T-helper 2 cell treated with Interferon-gamma antibody and Interleukin-4, amounts not matched to agents 5 μg/mL and 100 μg/mL, for 36 hours (primary cell): ENCODE results near the gene NUP50.
A peak's percentile ranks its signal among the peaks of the same experiment; 100 is the strongest.
"Not testable (repeated sequence)": the region's sequence is repeated elsewhere in the genome, so short reads cannot be mapped to it uniquely, and the experiment has no call there.

Source experiments
- DNase-seq: peaks from one replicate; pipeline ENCODE4 v3.0.0; 2021; ENCODE audit warnings: low spot score
- H3K27ac Mint-ChIP-seq: one replicate; pipeline ENCODE4 v1.8.0; 2021; ENCODE audit warnings: mild to moderate bottlenecking, mixed read lengths
- H3K27me3 Mint-ChIP-seq: one replicate; pipeline ENCODE4 v1.8.0; 2021; ENCODE audit warnings: low read depth, mixed read lengths
- H3K36me3 Mint-ChIP-seq: one replicate; pipeline ENCODE4 v1.8.0; 2021; ENCODE audit warnings: low read depth, mixed read lengths
- H3K4me1 Mint-ChIP-seq: one replicate; pipeline ENCODE4 v1.8.0; 2021; ENCODE audit warnings: low read depth, mixed read lengths
- H3K4me3 Mint-ChIP-seq: one replicate; pipeline ENCODE4 v1.8.0; 2022; ENCODE audit warnings: mild to moderate bottlenecking, moderate library complexity, mixed read lengths
- H3K9me3 Mint-ChIP-seq: one replicate; pipeline ENCODE4 v1.8.0; 2021; ENCODE audit warnings: mixed read lengths

NUP50 gene

GRCh38 chr22:45171830-45172229, 8.1 kb downstream of the NUP50 start:
- no peak for DNase-seq
- Mint-ChIP-seq H3K36me3 (peaks cover 82% of the 10 kb centered on the region), H3K27me3 (no peaks in the 10 kb centered on the region), H3K9me3 (no peaks in the 10 kb centered on the region), H3K4me1 (peaks cover 72% of the 10 kb centered on the region), H3K27ac (peak overlapping the region; percentile 66), H3K4me3 (peak overlapping the region; percentile 59)

GRCh38 chr22:45172881-45173585, 9.3 kb downstream of the NUP50 start:
- Mint-ChIP-seq H3K9me3 (no peaks in the 10 kb centered on the region), H3K36me3 (peaks cover 87% of the 10 kb centered on the region), H3K27ac (peak overlapping the region; percentile 90), H3K4me1 (peaks cover 69% of the 10 kb centered on the region), H3K4me3 (peak overlapping the region; percentile 73), H3K27me3 (no peaks in the 10 kb centered on the region)
- DNase-seq: no peak

GRCh38 chr22:45179276-45180049, 15.7 kb downstream of the NUP50 start:
- H3K4me3 Mint-ChIP-seq: no peak overlapping the region
- no peak for DNase-seq
- no peaks in the 10 kb centered on the region for H3K9me3 Mint-ChIP-seq
- peaks cover 35% of the 10 kb centered on the region for H3K4me1 Mint-ChIP-seq
- H3K27ac Mint-ChIP-seq: peak overlapping the region; percentile 34
- H3K36me3 Mint-ChIP-seq: peaks cover 88% of the 10 kb centered on the region
- no peaks in the 10 kb centered on the region for H3K27me3 Mint-ChIP-seq

- Mint-ChIP-seq H3K27ac (no peak overlapping the region), H3K4me3 (no peak overlapping the region), H3K4me1 (peaks cover 28% of the 10 kb centered on the region), H3K36me3 (peaks cover 88% of the 10 kb centered on the region), H3K9me3 (no peaks in the 10 kb centered on the region), H3K27me3 (no peaks in the 10 kb centered on the region)
- DNase-seq: no peak
Measured at GRCh38 chr22:45180146-45180679, 16.5 kb downstream of the NUP50 start.

- H3K36me3 Mint-ChIP-seq: peaks cover 88% of the 10 kb centered on the region
- no peak overlapping the region for H3K4me3 Mint-ChIP-seq
- peaks cover 29% of the 10 kb centered on the region for H3K4me1 Mint-ChIP-seq
- no peaks in the 10 kb centered on the region for H3K27me3 Mint-ChIP-seq
- no peak overlapping the region for H3K27ac Mint-ChIP-seq
- no peaks in the 10 kb centered on the region for H3K9me3 Mint-ChIP-seq
- no peak for DNase-seq
Measured at GRCh38 chr22:45181240-45181639, 17.5 kb downstream of the NUP50 start.

- H3K4me3 Mint-ChIP-seq: no peak overlapping the region
- H3K4me1 Mint-ChIP-seq: peaks cover 29% of the 10 kb centered on the region
- peaks cover 86% of the 10 kb centered on the region for H3K36me3 Mint-ChIP-seq
- no peak for DNase-seq
- no peaks in the 10 kb centered on the region for H3K9me3 Mint-ChIP-seq
- H3K27me3 Mint-ChIP-seq: no peaks in the 10 kb centered on the region
- H3K27ac Mint-ChIP-seq: peak overlapping the region; percentile 47
Measured at GRCh38 chr22:45181766-45182165, 18.0 kb downstream of the NUP50 start.

GRCh38 chr22:45183974-45184373, 20.2 kb downstream of the NUP50 start:
- peaks cover 20% of the 10 kb centered on the region for H3K4me1 Mint-ChIP-seq
- H3K36me3 Mint-ChIP-seq: peaks cover 79% of the 10 kb centered on the region
- no peaks in the 10 kb centered on the region for H3K27me3 Mint-ChIP-seq
- H3K4me3 Mint-ChIP-seq: no peak overlapping the region
- no peak overlapping the region for H3K27ac Mint-ChIP-seq
- DNase-seq: no peak
- no peaks in the 10 kb centered on the region for H3K9me3 Mint-ChIP-seq

- Mint-ChIP-seq H3K4me3 (peak overlapping the region; percentile 5), H3K9me3 (no peaks in the 10 kb centered on the region), H3K27me3 (no peaks in the 10 kb centered on the region), H3K4me1 (peaks cover 12% of the 10 kb centered on the region), H3K27ac (peak overlapping the region; percentile 32), H3K36me3 (peaks cover 63% of the 10 kb centered on the region)
- no peak for DNase-seq
Measured at GRCh38 chr22:45185718-45186514, 22.2 kb downstream of the NUP50 start.

- Mint-ChIP-seq H3K36me3 (peaks cover 48% of the 10 kb centered on the region), H3K4me3 (no peak overlapping the region), H3K27me3 (no peaks in the 10 kb centered on the region), H3K9me3 (no peaks in the 10 kb centered on the region), H3K27ac (no peak overlapping the region), H3K4me1 (peaks cover 10% of the 10 kb centered on the region)
- DNase-seq: no peak
Measured at GRCh38 chr22:45187891-45188290, 24.2 kb downstream of the NUP50 start.

GRCh38 chr22:45188779-45189178, 25.1 kb downstream of the NUP50 start:
- DNase-seq: no peak
- H3K27me3 Mint-ChIP-seq: no peaks in the 10 kb centered on the region
- peaks cover 40% of the 10 kb centered on the region for H3K36me3 Mint-ChIP-seq
- H3K4me1 Mint-ChIP-seq: peaks cover 10% of the 10 kb centered on the region
- H3K9me3 Mint-ChIP-seq: no peaks in the 10 kb centered on the region
- peak overlapping the region; percentile 49 for H3K27ac Mint-ChIP-seq
- H3K4me3 Mint-ChIP-seq: no peak overlapping the region

- DNase-seq: no peak
- Mint-ChIP-seq H3K36me3 (peaks cover 25% of the 10 kb centered on the region), H3K4me3 (no peak overlapping the region), H3K27me3 (no peaks in the 10 kb centered on the region), H3K27ac (no peak overlapping the region), H3K9me3 (no peaks in the 10 kb centered on the region), H3K4me1 (peaks cover 9% of the 10 kb centered on the region)
Measured at GRCh38 chr22:45190202-45190872, 26.6 kb downstream of the NUP50 start.

GRCh38 chr22:45191746-45192145, 28.0 kb downstream of the NUP50 start:
- H3K4me3 Mint-ChIP-seq, DNase-seq, H3K4me1 Mint-ChIP-seq, H3K9me3 Mint-ChIP-seq, H3K27me3 Mint-ChIP-seq, H3K27ac Mint-ChIP-seq: not testable (repeated sequence)
- peaks cover 15% of the 10 kb centered on the region for H3K36me3 Mint-ChIP-seq

GRCh38 chr22:45192701-45193187, 29.0 kb downstream of the NUP50 start:
- no peaks in the 10 kb centered on the region for H3K27me3 Mint-ChIP-seq
- no peak overlapping the region for H3K4me3 Mint-ChIP-seq
- H3K9me3 Mint-ChIP-seq: no peaks in the 10 kb centered on the region
- peaks cover 9% of the 10 kb centered on the region for H3K36me3 Mint-ChIP-seq
- no peaks in the 10 kb centered on the region for H3K4me1 Mint-ChIP-seq
- no peak overlapping the region for H3K27ac Mint-ChIP-seq
- DNase-seq: no peak
